GM21619 (cell line): Measurements from ENCODE around the gene RPP25L.
A peak's percentile ranks its signal among the peaks of the same experiment; 100 is the strongest.
"Not testable (repeated sequence)": the region's sequence is repeated elsewhere in the genome, so short reads cannot be mapped to it uniquely, and the experiment has no call there.

ENCODE experiments used
- ATAC-seq: cut with Tn5 transposase; IDR thresholded peaks from one replicate; pipeline ENCODE4 v1.9.1; 2021; ENCODE audit not compliant: unreplicated experiment

Gene RPP25L, protein sequence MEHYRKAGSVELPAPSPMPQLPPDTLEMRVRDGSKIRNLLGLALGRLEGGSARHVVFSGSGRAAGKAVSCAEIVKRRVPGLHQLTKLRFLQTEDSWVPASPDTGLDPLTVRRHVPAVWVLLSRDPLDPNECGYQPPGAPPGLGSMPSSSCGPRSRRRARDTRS

DNA sequence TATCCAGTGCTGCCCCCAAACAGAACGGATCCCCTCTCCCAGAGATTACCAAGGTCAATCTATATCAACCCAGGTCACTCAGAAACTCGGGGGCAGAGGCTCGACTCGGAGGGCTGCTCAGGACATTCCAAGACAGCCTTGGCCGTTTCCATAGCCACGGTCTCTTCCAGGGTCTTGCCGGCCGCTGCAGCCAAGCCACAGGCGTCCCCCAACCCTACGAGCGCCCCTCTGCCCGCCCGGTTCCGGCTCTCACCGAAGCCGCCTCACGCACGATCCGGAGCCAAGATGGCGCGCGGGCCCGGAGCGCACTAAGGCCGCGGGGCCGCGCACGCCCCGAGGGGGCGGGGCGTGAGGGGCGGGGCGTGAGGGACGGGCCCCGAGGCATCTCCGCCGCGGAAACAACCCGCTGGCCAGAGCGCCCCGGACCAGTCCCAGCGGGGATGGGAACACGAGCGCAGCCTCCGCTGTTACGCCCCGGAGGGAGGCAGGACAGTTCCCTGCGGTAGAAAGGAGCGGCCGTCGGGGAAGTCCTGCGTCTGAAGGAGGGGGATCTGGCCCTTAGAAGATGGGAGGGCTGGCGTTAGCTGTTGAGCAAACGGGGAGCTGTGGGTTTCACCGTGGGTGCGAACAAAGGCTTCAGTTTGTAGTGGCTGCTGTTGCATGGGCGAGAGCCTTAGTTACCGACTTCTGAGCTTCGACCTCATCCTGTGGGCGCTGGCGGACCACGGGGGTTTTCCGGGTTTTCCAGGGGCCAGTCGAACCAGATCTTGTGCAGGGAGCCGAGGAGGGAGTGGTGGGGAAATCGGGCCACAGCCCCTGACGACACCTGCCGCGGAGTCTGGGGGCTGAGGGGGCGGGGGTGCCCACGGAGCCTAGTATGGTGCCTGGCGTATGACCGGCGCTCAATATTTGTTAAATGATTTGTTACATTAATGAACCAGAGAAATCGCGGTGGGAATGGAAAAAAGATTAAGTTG lies at the start of gene RPP25L:
RPP25L (minus strand) TSS at position 287 of the 977 bp plus-strand sequence. CDS start 801 bp downstream, outside the sequence.
- peak; percentile 85 for ATAC-seq

DNA sequence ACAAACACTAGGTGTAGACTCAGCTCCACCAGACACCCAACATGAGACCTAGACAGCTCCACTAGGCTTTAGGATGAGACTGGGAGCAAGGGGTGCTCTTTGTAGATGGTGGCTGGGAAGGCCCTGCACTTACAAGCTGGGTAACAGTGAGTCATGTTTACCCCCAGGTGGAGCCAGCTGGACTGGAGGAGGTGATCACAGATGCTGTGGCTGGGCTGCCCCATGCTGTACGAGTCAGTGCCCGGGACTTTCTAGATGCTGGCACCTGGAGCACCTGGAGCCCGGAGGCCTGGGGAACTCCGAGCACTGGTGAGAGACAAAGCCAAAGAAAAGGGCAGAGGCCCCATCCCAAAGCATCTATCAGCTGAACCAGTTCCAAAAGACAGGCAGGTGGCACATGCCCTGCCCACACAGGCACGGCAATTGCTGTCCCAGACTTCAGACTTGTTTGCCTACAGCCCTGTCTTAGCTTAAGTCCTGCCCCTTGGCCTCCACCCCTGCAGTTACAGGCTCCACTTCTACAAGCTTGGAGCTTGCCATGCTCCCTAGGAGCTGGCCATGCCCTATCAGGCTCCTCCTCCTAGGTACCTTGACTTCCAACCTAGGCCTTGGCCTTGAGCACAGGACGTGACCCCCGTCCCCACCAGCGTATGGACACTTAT lies 47.8 kb upstream of the RPP25L start:
- ATAC-seq: no peak

DNA sequence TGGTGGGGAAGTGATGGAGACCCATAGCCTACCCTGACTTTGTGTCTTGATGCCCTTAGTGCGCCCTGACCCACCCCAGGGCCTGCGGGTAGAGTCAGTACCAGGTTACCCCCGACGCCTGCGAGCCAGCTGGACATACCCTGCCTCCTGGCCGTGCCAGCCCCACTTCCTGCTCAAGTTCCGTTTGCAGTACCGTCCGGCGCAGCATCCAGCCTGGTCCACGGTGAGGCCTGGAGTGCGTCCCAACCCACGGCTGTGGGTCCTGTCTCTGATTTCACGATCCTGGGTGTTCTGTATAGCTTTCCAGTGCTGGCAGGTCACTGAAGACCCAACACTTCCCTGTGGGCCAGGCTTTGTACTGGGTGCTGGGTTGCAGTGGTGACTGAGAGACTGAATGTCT lies 46.6 kb upstream of the RPP25L start:
- no peak for ATAC-seq

DNA sequence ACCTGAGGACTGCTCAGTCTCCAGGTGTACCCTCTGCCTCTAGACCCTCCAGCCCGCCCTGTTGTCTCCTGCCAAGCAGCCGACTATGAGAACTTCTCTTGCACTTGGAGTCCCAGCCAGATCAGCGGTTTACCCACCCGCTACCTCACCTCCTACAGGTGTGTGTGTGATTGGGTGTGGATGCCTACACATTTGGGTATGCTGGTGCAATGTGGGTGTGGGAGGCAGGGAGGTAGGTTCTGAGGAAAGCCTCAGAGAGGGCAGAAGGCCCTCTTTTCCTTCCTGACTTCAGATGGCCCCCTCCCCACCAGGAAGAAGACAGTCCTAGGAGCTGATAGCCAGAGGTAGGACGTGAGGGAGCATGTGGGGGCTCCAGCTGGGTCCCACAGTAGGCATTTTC lies 45.1 kb upstream of the RPP25L start:
- no peak for ATAC-seq

DNA sequence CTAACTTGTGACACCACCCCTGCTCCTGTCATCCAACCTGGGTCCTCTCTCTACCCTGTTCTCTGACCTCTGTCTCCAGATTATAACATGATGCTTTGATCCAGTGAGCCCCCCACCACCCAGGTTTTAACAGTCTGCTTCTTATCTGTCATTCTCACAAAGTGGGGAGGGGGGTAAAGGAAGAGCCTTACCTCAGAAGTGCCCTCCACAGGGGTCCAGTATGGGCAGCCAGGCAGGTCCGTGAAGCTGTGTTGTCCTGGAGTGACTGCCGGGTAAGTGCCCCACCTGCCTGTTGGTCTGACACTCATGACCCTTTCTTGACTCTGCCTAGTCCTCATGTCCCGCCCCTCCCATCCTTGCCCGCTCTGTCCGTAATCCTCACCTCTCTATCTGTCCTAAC lies 43.5 kb upstream of the RPP25L start:
- ATAC-seq: no peak

DNA sequence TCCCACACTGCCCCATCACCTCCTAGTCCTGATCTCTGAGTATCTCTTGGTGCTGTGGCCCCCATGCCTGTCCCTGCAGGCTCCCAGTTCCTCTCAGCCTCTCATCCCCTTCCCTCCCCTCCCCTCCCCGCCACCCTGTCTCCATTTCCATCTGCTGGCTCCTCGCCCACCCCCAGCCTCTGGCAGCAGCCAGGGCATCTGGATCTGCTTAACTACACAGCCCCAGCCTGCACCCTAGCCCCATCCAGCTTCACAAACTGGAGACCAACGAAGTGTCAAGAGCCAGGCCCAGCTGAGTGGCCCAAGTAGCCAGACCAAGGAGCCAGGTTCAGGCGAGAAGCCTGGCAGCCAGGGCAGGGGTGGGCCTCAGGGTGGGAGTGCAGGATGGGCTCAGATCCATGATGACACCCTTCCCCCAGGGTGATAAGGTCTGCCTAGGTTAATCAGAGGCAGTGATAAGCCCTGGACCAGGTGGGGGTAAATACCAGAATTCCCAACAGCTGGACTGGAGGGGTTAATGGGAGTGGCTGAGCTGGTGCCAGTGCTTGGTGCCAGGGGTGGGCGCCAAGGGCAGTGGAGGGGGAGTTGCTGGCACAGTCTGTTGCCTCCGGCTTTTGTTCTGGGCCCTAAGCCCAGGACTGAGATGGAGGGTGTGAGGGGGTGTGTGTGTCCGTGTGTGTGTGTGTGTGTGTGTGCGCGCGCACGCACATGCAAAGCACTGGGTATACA lies 42.6 kb upstream of the RPP25L start:
- no peak for ATAC-seq

DNA sequence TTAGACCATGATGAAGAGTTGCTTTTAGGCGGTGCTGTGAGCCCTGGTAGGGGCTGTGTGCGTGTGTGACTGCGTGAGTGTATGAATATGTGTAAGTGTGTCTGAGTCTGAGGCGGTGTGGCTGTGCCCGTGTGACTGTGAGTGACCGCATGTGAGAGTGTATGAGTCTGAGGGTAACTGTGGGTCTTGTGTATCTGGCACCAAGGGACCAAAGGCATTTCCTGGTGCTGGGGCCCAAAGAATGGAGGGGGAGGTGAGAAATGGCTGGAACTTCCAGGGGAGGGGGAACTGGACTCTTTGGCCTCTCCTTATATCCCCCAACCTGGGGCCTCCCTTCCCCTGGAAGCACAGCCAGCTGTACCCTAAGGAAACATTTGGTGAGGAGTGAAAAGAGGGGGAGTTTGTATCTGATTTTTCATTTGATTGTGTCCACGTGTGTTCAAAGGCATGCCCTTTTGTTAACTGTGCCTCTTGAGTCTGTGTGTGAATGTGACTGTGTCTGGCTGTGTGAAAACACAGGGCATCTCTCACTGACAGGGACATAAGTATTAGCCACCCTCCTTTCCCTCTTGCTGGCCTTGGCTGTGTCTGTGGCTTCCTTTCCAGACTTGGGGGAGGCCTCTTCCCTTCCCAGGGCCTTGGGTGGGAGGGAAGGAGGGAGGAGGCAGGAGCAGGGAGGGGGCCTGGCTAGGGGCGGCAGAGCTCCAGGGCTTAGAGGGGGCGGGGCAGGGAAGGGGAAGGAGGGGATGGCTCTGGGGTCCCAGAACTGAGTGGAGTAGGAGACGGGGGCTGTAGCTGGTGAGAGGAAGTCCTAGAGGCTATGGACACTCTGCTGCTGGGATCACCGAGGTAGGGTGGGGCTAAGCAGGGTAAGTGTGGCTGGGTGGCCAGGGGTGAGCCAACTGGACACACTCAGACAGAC lies 41.5 kb upstream of the RPP25L start:
- no peak for ATAC-seq

DNA sequence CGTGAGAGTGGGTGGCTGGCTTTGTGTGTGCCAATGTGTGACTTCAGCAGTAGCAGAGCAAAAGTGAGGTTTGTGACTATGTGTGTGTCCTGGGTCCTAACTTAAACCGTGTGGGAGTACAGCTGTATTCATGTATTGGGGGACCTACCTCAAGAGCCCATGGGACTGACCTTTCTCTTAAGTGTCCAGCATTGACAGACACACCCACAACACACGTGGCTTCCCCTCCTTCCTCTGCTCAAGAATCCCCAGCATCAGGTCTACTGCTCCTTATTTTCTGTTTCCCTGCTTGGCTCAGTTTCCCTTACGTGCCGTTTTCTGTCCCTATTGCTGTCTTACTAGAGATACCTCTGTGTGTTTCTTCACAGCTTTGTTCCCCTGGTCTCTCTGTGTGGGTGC lies 40.7 kb upstream of the RPP25L start:
- ATAC-seq: no peak

DNA sequence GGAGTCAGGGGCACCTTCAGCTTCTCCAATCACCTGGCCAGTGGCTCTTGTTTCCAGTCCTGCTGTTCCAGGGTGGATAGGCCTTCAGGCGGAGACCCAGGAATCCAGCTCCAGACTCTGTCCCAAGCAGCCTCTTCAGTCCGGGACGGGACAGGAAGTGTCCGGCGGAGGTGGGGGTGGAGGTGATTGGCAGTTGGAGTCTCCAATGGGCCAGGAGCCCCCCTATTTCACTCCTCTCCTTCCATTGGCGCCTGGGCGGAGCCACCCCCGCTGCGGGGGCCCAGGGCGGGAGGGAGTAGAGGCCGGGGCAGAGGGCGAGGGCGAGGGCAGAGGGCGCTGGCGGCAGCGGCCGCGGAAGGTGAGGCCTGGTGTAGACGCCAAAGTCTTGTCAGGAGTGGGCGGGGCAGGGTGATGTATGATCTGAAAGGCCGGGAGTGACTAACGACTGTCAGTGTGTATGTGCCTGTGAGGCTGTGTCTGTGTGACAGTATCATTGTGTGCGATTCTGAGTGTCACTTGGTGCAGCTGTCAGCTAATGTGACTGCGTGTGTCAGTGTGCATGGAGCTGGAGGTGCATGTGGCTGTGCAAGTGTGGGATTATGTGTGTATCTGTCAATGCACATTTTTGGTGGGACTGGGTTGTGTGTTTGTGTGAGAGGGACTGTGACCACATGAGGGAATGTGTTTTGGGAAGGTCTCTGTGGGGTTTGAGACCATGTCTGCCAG lies 40.1 kb upstream of the RPP25L start, which contains the start of gene IL11RA:
IL11RA (plus strand) TSS at position 310 of the 726 bp plus-strand sequence. CDS start 3,033 bp downstream, outside the sequence.
- ATAC-seq: no peak

DNA sequence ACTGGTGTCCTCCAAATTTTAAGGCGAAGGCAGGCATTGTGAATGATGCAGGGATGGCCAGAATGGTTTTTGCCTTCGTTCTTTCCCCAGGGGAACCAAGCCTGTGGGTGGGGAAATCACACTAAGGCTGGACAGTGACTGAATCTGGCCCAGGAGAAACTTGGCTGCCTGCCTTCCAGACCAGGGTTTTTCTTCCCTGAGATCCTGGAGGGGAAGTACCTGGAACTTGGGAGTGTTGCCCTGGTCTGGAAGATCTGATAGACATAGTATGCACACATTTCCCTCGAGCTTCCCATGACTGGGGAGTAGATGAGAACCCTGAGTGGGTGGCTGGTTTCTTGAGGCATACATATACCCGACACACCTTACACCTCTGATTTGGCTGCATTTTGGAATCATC lies 39.4 kb upstream of the RPP25L start:
- ATAC-seq: no peak

DNA sequence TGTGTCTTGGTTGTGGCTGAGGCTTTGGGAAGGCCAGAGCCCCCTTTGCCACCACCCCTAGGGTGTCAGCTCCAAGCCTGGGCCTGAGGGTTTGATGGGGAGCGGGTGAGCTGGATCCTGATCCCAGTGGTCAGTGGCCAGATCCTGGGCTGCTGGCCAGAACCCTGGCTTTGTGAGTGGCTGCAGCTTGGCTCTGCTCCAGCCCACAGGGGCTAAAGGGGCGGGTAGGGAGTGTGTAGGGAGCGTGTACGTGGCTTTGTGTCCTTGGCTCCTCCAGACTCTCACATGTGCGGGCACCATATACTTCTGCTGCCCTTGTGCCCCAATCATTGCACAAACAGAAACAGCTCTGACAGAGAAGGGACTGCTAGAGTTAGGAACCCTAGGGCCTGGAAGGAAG lies 38.9 kb upstream of the RPP25L start:
- no peak for ATAC-seq

DNA sequence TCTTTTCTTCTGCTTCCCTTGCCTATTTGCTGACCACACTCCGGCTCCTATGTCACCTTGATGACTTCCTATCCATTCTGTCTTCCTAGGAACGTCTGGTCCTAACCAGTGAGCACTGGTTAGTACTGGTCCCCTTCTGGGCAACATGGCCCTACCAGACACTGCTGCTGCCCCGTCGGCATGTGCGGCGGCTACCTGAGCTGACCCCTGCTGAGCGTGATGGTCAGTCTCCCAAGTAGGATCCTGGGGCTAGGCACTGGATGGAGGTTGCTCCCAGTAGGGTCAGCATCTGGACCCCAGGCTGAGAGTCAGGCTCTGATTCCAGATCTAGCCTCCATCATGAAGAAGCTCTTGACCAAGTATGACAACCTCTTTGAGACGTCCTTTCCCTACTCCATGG lies 36.8 kb upstream of the RPP25L start:
- no peak for ATAC-seq

DNA sequence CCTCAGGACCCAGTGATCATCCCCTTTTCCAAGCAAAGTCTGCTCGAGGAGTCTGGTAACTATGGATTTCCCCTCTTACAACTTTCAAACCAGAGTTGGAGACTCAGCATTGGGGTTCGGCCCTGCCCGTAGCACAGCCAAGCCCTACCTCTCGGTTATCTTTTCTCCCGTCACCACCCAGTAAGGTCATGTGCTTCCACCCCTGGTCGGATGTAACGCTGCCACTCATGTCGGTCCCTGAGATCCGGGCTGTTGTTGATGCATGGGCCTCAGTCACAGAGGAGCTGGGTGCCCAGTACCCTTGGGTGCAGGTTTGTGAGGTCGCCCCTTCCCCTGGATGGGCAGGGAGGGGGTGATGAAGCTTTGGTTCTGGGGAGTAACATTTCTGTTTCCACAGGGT lies 35.8 kb upstream of the RPP25L start:
- ATAC-seq: no peak

DNA sequence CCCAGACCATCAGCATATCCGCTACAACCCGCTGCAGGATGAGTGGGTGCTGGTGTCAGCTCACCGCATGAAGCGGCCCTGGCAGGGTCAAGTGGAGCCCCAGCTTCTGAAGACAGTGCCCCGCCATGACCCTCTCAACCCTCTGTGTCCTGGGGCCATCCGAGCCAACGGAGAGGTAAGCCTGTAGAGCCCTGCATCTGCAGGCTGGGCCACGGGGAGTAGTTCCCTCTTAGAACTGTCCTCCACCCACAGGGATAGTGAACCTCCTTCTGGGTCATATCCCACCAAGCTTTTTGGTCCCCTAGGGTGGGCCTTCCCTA lies 35.1 kb upstream of the RPP25L start:
- no peak for ATAC-seq

DNA sequence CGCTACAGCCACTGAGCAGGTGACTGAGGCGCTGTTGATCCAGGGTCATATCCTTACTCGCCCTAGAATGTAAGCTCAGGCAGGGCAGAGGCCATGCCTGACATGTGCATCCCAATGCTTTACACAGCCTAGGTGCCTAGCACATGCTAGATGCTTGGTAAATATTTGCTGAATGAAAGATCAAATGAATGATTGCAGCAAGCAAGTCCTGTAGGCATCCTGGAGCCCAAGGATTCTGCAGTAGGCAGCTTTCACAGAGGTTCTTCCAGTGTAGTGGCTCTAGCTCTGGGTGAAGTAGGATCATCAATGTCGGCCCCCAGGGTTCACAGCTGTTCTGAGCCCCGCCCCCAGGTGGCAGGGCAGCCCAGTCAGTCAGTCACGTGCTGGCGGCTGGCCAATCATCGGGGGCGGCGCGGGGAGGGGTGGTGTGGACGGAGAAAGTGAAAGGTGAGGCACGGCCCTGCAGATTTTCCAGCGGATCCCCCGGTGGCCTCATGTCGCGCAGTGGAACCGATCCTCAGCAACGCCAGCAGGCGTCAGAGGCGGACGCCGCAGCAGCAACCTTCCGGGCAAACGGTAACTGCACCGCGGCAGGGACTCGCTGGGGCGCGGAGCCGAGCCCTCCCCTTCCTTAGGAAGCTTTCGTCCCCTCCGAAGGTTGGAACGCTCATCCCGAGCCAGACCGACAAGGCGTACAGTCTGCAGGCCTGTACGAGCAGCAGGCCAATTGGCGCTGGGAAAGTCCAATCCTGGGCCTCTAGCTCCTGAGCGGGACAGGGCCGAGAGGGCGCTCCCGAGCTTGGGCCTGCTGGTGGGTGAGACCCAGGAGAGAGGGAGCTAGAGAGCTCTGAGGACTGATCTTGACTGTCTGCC lies 34.5 kb upstream of the RPP25L start, which contains the start of gene GALT:
GALT (plus strand) TSS at position 465 of the 873 bp plus-strand sequence; CDS start at position 495, 30 bp downstream.
- peak; percentile 79 for ATAC-seq

DNA sequence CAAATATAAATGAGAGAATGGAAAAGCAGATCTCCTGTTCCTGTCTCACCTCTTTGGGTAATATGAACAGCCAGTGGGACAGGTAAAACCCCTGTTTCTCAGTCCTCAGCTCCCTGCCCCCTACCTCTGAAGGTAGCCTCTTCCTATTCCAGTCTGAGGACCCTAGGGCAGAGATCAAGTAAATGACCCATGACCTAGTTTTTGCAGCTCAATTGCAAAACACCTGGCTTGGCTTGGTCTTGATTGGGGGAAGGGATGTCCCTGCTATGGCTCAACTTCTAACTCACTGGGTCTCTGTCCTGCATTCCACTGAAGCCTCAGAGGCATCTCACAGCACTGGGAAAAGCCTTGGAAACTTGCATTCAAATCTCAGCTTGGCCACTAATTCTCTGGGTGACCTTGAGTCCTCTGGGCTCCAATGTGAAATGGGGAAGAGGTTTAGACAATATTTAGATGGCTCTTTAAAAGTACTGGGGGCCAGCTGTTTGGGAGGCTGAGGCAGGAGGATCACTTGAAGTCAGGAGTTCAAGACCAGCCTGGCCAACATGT lies 32.9 kb upstream of the RPP25L start:
- ATAC-seq: no peak

DNA sequence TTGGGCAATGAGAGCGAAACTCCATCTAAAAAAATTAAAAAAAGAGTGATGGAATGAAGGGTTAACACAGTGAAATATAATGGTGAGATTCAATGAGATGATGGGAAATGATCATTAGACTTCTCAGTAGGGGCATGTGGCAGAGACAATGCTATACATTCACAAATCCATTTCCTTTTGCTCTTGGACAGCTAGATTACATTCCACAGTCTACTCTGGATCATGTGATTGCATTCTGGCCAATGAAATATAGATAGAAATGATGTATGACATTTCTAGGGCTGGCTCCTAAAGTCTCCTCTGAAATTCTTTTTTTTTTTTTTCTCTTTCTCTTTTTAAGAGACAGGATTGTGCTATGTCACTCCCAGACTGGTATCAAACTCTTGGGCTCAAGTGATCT lies 30.8 kb upstream of the RPP25L start:
- ATAC-seq: no peak

DNA sequence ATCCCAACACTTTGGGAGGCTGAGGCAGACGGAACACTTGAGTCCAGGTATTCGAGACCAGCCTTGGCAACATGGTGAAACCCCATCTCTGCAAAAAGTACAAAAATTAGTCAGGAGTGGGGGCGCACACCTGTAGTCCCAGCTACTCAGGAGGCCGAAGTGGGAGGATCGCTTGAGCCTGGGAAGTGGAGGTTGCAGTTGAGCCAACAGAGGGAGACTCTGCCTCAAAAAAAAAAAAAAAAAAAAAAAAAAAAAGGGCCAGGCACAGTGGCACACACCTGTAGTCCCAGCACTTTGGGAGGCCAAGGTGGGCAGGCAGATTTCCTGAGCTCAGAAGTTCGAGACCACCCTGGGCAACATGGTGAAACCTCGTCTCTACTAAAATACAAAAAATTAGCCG lies 27.4 kb upstream of the RPP25L start:
- ATAC-seq: not testable (repeated sequence)
